K562 (cell line): Measurements from ENCODE around the gene MEP1B. TPM values are rescaled to one million over a fixed set of nuclear protein-coding genes. Genes with fewer than 3 reads are reported as not detected.

Experiments
- ATAC-seq: fragments of 200-7000 bp; cut with Tn5 transposase; 3 replicates; pipeline ENCODE4 v1.9.1; 2020; ENCODE audit warnings: moderate library complexity
- BruUV-seq: library from RNA; stranded (reverse); fragments of 400-500 nt; replicated peaks from 2 replicates; lab custom pipeline; 2021; lab: Mats Ljungman, UMichigan
- CTCF ChIA-PET: fragments of 300-600 bp; formaldehyde crosslinking; extraction: SDS; loops from one replicate; lab custom pipeline; 2021; ENCODE audit warnings: low intra/inter-chr PET ratio; lab: Yijun Ruan, JAX
- POLR2A ChIA-PET: fragments of 300-600, 350-650 bp; sonication (Branson Sonifier 250); formaldehyde crosslinking; extraction: SDS; loops from one replicate; lab custom pipeline; 2021; ENCODE audit warnings: antibody characterized with exemption, inconsistent platforms; lab: Yijun Ruan, JAX
- DNase-seq, 4 experiments: peaks; one replicate each; pipeline versions ENCODE4 v3.0.0 to v3.0.0-alpha.2; 2011 to 2018; ENCODE audit warnings: low spot score in 3 of 4, mixed read lengths in 3 of 4; ENCODE audit errors: extremely low read depth in 1 of 4
- FAIRE-seq: peaks from 2 replicates; lab custom pipeline; 2011; peaks lifted over from hg19 to GRCh38; lab: Jason Lieb, UNC
- H2AFZ ChIP-seq: 2 replicates; pipeline ENCODE4 v1.6.0; 2011; ENCODE audit warnings: low read depth, low read length, control low read depth, inconsistent platforms
- H3K27ac ChIP-seq: fragments of 200-600 bp; 3 replicates; pipeline ENCODE4 v1.8.0; 2011; ENCODE audit warnings: low read depth, mild to moderate bottlenecking, control low read depth, inconsistent platforms, low read length, moderate library complexity, mixed read lengths; ENCODE audit errors: extremely low read depth
- H3K27me3 ChIP-seq, 2 experiments: fragments of 300-600 bp in 1 of 2; 2 replicates in 1 of 2; 3 replicates in 1 of 2; pipeline versions ENCODE4 v1.6.0 to v1.8.0; 2011; ENCODE audit warnings: inconsistent platforms in 2 of 2, low read length in 2 of 2, mild to moderate bottlenecking in 1 of 2, mixed read lengths in 1 of 2, moderate library complexity in 1 of 2; ENCODE audit not compliant: control insufficient read depth in 2 of 2, insufficient read depth in 2 of 2
- H3K36me3 ChIP-seq: fragments of 300-600 bp; 3 replicates; pipeline ENCODE4 v1.8.0; 2011; ENCODE audit warnings: mild to moderate bottlenecking, low read length, inconsistent platforms; ENCODE audit not compliant: control insufficient read depth, insufficient read depth
- H3K4me1 ChIP-seq, 2 experiments: fragments of 200-600 bp in 1 of 2; replicated peaks in 1 of 2; 2 replicates in 1 of 2; 3 replicates in 1 of 2; pipeline versions ENCODE4 v1.5.1 to v1.8.0; 2011; ENCODE audit warnings: inconsistent platforms in 2 of 2, low read length in 2 of 2, mild to moderate bottlenecking in 1 of 2, mixed read lengths in 1 of 2, moderate library complexity in 1 of 2; ENCODE audit not compliant: control insufficient read depth in 2 of 2, insufficient read depth in 2 of 2
- H3K4me2 ChIP-seq: 2 replicates; pipeline ENCODE4 v1.6.1; 2011; ENCODE audit warnings: low read length, control low read depth, inconsistent platforms, mixed read lengths; ENCODE audit not compliant: insufficient read depth
- H3K4me3 ChIP-seq: fragments of 200-600 bp; sonication (generic), shearing (Covaris generic); 2 replicates; pipeline ENCODE4 v1.5.1; 2016; ENCODE audit warnings: control low read depth, inconsistent platforms
- H3K79me2 ChIP-seq: fragments of 200-600 bp; 3 replicates; pipeline ENCODE4 v1.8.0; 2011; ENCODE audit warnings: low read length, inconsistent platforms; ENCODE audit not compliant: control insufficient read depth, insufficient read depth
- H3K9ac ChIP-seq, 2 experiments: 2 replicates each; pipeline versions ENCODE4 v1.6.0 to v1.6.1; 2011; ENCODE audit warnings: low read depth in 2 of 2, low read length in 2 of 2, control low read depth in 1 of 2, inconsistent platforms in 1 of 2, mild to moderate bottlenecking in 1 of 2, mixed read lengths in 1 of 2; ENCODE audit not compliant: insufficient read depth in 1 of 2
- H3K9me1 ChIP-seq: one replicate; pipeline ENCODE4 v1.6.0; 2011; ENCODE audit warnings: inconsistent platforms, mild to moderate bottlenecking, low read length, moderate library complexity; ENCODE audit not compliant: control insufficient read depth, insufficient read depth
- H3K9me3 ChIP-seq: replicated peaks from 2 replicates; pipeline ENCODE4 v1.5.1; 2011; ENCODE audit warnings: low read depth, low read length, inconsistent platforms; ENCODE audit not compliant: control insufficient read depth, insufficient read depth
- H4K20me1 ChIP-seq: replicated peaks from 2 replicates; pipeline ENCODE4 v1.6.1; 2011; ENCODE audit warnings: low read length, inconsistent platforms, mixed read lengths; ENCODE audit not compliant: control insufficient read depth, insufficient read depth
- ARHGAP35 ChIP-seq: fragments of 450-650 bp; IDR thresholded peaks from 2 replicates; pipeline ENCODE4 v1.6.1; 2018; ENCODE audit not compliant: partially characterized antibody
- ATF6 ChIP-seq: sonication (generic); formaldehyde crosslinking; IDR thresholded peaks from 2 replicates; pipeline ENCODE4 v1.4.0; 2020; ENCODE audit warnings: mild to moderate bottlenecking, missing genetic modification reagents
- GATAD2A ChIP-seq: fragments of 450-650 bp; IDR thresholded peaks from 2 replicates; pipeline ENCODE4 v1.6.1; 2017
- GTF2A2 ChIP-seq: IDR thresholded peaks from 2 replicates; pipeline ENCODE4 v1.6.1; 2016; ENCODE audit warnings: mild to moderate bottlenecking, missing genetic modification characterization, missing compliant biosample characterization
- HDAC2 ChIP-seq: fragments of 450-650 bp; IDR thresholded peaks from 2 replicates; pipeline ENCODE4 v1.6.1; 2016; ENCODE audit warnings: mild to moderate bottlenecking
- HMGN3 ChIP-seq: IDR thresholded peaks from 2 replicates; pipeline ENCODE4 v1.6.1; 2011; ENCODE audit warnings: borderline replicate concordance, low read depth, mild to moderate bottlenecking, mixed read lengths, low read length; ENCODE audit not compliant: insufficient read length; ENCODE audit errors: extremely low read depth
- MAFG ChIP-seq: fragments of 450-650 bp; conservative IDR thresholded peaks from 2 replicates; pipeline ENCODE4 v1.6.1; 2016; ENCODE audit warnings: missing genetic modification characterization, missing compliant biosample characterization
- MAZ ChIP-seq, 2 experiments: fragments of 450-650 bp in 1 of 2; sonication (generic) in 1 of 2; formaldehyde crosslinking; IDR thresholded peaks in 1 of 2; conservative IDR thresholded peaks in 1 of 2; 2 replicates each; pipeline versions ENCODE4 v1.4.0 to v1.5.0; 2020; ENCODE audit warnings: mild to moderate bottlenecking in 1 of 2, missing genetic modification reagents in 1 of 2
- NELFE ChIP-seq: IDR thresholded peaks from 2 replicates; pipeline ENCODE4 v1.6.1; 2011; ENCODE audit warnings: mild to moderate bottlenecking; ENCODE audit not compliant: insufficient read depth, insufficient read length
- NONO ChIP-seq, 2 experiments: fragments of 200-400 bp in 1 of 2; fragments of 450-650 bp in 1 of 2; formaldehyde crosslinking in 1 of 2; IDR thresholded peaks; 2 replicates each; pipeline ENCODE4 v1.6.1; 2017; ENCODE audit warnings: low read depth in 2 of 2, mild to moderate bottlenecking in 2 of 2, moderate library complexity in 2 of 2, low read length in 1 of 2
- POLR2B ChIP-seq: fragments of 450-650 bp; IDR thresholded peaks from 2 replicates; pipeline ENCODE4 v1.6.1; 2018; ENCODE audit warnings: low read depth; ENCODE audit not compliant: partially characterized antibody
- RBM22 ChIP-seq: fragments of 200-400 bp; formaldehyde crosslinking; IDR thresholded peaks from 2 replicates; pipeline ENCODE4 v1.6.1; 2018; ENCODE audit warnings: low read length, low read depth; ENCODE audit not compliant: poor library complexity, severe bottlenecking
- RNF2 ChIP-seq: sonication (generic); IDR thresholded peaks from 2 replicates; pipeline ENCODE4 v1.6.1; 2016
- SMAD2 ChIP-seq: fragments of 150-350 bp; IDR thresholded peaks from 2 replicates; pipeline ENCODE4 v1.6.1; 2014; ENCODE audit warnings: low read depth, mild to moderate bottlenecking, low read length
- SOX6 ChIP-seq: fragments of 450-650 bp; IDR thresholded peaks from 2 replicates; pipeline ENCODE4 v1.6.1; 2014; ENCODE audit warnings: mild to moderate bottlenecking
- XRCC5 ChIP-seq: fragments of 200-400 bp; formaldehyde crosslinking; IDR thresholded peaks from 2 replicates; pipeline ENCODE4 v1.6.1; 2017; ENCODE audit warnings: low read depth, mild to moderate bottlenecking, low read length
- ZNF561 ChIP-seq: fragments of 450-650 bp; formaldehyde crosslinking; conservative IDR thresholded peaks from 2 replicates; pipeline ENCODE4 v1.4.0; 2020; ENCODE audit warnings: mild to moderate bottlenecking, moderate library complexity
- WGBS: fragments of 100-300 bp; shearing (Covaris generic); methylation state at CpG from one replicate; pipeline ENCODE4 v1.1.6; 2016; ENCODE audit warnings: low coverage, mixed read lengths; ENCODE audit not compliant: insufficient coverage; ENCODE audit errors: missing lambda C conversion rate; 5-methylcytosine and 5-hydroxymethylcytosine counted together
- in situ Hi-C: fragments of 300-500 bp; cut with MboI; formaldehyde crosslinking; loops from 4 replicates; pipeline ENCODE4 v1.15.0; 2018; ENCODE audit warnings: inconsistent platforms, mixed read lengths
- intact Hi-C: fragments of 100-400 bp; cut with micrococcal nuclease; formaldehyde crosslinking; loops from 2 replicates; pipeline ENCODE4 v1.14.2; 2022
- polyA plus RNA-seq, 8 experiments: library from polyadenylated mRNA; depleted of rRNA in 4 of 8; stranded (reverse) in 5 of 8; unstranded in 3 of 8; fragments of >200 nt; fragmentation: Nextera tagmentation in 2 of 8; fragmentation: Illumina TruSeq in 1 of 8; extraction: Ambion mirVana in 2 of 8; extraction: Trizol in 1 of 8; gene quantifications; 2 replicates each; pipeline versions ENCODE4 v1.2.1 to v1.2.3, GENCODE V29; 2011 to 2014; ENCODE audit warnings: inconsistent platforms in 1 of 8, missing spikeins in 1 of 8
- total RNA-seq, 7 experiments: library from RNA; depleted of rRNA in 6 of 7; stranded (reverse); fragments of >200 nt in 6 of 7; fragmentation: Illumina TruSeq in 2 of 7; extraction: Trizol in 2 of 7; gene quantifications; 2 replicates each; pipeline versions ENCODE4 v1.2.1 to v1.2.3, GENCODE V29; 2011 to 2021; ENCODE audit warnings: low replicate concordance in 1 of 7
- TF ChIP-seq, protein P1 (sequence below): sonication (generic); formaldehyde crosslinking; IDR thresholded peaks from 2 replicates; pipeline ENCODE4 v1.8.1; 2023; ENCODE audit warnings: missing genetic modification reagents, mild to moderate bottlenecking, borderline replicate concordance

MEP1B gene
- total and polyA plus RNA-seq, 9 of the 15 experiments (the other 6 are each of a cell fraction or from before 2014, with no cell fraction given), result 0.03 to 0.11 TPM; not detected in 7

DNA sequence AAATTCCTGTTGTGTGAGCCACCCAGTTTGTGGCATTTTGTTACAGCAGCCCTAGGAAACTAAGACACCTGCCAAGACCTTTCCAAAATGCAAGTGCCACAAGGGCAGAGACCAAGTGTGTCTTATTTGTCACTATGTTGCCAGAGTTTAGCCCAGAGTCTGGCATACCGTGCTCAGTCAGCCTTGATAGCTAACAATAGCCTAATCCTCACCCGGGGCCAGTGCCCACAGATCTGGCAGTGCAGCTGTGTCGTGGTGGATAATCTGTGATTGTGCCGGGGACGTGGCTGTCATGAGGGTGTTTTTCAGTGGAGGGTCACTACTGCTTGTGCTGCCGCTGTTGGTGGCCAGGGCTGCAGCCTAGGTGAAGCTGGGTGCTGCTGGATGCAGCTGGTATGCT, 53.5 kb downstream of the MEP1B start:
- in situ Hi-C loops (no loop called here), intact Hi-C loops (no loop called here)
- Histone ChIP-seq H2AFZ (no peak overlapping the region), H3K27ac (no peak overlapping the region), H3K4me1 (no peaks in the 10 kb centered on the region), H3K4me2 (no peak overlapping the region), H3K36me3 (no peaks in the 10 kb centered on the region), H3K9me1 (no peaks in the 10 kb centered on the region), H3K4me3 (no peak overlapping the region), H3K9me3 (no peaks in the 10 kb centered on the region), H4K20me1 (no peaks in the 10 kb centered on the region), H3K27me3 (no peaks in the 10 kb centered on the region), H3K9ac (no peak overlapping the region), H3K79me2 (no peaks in the 10 kb centered on the region)
- WGBS, result under 1% methylated on average over 6 of the region's 6 CpGs
- no peak for ATAC-seq
- no peak for DNase-seq
- no peak for FAIRE-seq
- ChIA-PET CTCF (no interaction called here), POLR2A (no interaction called here)
- no TSS peak for BruUV-seq
- no peak for TF ChIP-seq GATAD2A
- no peak for TF ChIP-seq MAFG
- no peak for TF ChIP-seq ARHGAP35
- TF ChIP-seq SOX6, result no peak
- no peak for TF ChIP-seq NONO (IDR thresholded peaks at IDR 0.05; ENCODE audit: low read depth in 2 of 2, low read length in 1 of 2)
- TF ChIP-seq GTF2A2 (tag), result no peak
- TF ChIP-seq RBM22, result no peak
- TF ChIP-seq SMAD2, result no peak
- no peak for TF ChIP-seq HMGN3
- no peak for TF ChIP-seq ZNF561 (CRISPR knock-in tag)
- no peak for TF ChIP-seq XRCC5
- TF ChIP-seq NELFE, result no peak
- TF ChIP-seq MAZ (CRISPR knock-in tag; conservative IDR thresholded peaks at IDR 0.05 in 1 of 2, IDR thresholded peaks at IDR 0.05 in 1 of 2), result no peak
- no peak for TF ChIP-seq POLR2B
- no peak for TF ChIP-seq RNF2
- TF ChIP-seq, protein P1, sequence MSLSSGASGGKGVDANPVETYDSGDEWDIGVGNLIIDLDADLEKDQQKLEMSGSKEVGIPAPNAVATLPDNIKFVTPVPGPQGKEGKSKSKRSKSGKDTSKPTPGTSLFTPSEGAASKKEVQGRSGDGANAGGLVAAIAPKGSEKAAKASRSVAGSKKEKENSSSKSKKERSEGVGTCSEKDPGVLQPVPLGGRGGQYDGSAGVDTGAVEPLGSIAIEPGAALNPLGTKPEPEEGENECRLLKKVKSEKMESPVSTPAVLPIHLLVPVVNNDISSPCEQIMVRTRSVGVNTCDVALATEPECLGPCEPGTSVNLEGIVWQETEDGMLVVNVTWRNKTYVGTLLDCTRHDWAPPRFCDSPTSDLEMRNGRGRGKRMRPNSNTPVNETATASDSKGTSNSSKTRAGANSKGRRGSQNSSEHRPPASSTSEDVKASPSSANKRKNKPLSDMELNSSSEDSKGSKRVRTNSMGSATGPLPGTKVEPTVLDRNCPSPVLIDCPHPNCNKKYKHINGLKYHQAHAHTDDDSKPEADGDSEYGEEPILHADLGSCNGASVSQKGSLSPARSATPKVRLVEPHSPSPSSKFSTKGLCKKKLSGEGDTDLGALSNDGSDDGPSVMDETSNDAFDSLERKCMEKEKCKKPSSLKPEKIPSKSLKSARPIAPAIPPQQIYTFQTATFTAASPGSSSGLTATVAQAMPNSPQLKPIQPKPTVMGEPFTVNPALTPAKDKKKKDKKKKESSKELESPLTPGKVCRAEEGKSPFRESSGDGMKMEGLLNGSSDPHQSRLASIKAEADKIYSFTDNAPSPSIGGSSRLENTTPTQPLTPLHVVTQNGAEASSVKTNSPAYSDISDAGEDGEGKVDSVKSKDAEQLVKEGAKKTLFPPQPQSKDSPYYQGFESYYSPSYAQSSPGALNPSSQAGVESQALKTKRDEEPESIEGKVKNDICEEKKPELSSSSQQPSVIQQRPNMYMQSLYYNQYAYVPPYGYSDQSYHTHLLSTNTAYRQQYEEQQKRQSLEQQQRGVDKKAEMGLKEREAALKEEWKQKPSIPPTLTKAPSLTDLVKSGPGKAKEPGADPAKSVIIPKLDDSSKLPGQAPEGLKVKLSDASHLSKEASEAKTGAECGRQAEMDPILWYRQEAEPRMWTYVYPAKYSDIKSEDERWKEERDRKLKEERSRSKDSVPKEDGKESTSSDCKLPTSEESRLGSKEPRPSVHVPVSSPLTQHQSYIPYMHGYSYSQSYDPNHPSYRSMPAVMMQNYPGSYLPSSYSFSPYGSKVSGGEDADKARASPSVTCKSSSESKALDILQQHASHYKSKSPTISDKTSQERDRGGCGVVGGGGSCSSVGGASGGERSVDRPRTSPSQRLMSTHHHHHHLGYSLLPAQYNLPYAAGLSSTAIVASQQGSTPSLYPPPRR (CRISPR knock-in tag), result no peak
- no peak for TF ChIP-seq ATF6 (CRISPR knock-in tag)
- no peak for TF ChIP-seq HDAC2
